ENCODE measurements around the gene FGFBP3.

FGFBP3 gene, protein sequence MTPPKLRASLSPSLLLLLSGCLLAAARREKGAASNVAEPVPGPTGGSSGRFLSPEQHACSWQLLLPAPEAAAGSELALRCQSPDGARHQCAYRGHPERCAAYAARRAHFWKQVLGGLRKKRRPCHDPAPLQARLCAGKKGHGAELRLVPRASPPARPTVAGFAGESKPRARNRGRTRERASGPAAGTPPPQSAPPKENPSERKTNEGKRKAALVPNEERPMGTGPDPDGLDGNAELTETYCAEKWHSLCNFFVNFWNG

DNA sequence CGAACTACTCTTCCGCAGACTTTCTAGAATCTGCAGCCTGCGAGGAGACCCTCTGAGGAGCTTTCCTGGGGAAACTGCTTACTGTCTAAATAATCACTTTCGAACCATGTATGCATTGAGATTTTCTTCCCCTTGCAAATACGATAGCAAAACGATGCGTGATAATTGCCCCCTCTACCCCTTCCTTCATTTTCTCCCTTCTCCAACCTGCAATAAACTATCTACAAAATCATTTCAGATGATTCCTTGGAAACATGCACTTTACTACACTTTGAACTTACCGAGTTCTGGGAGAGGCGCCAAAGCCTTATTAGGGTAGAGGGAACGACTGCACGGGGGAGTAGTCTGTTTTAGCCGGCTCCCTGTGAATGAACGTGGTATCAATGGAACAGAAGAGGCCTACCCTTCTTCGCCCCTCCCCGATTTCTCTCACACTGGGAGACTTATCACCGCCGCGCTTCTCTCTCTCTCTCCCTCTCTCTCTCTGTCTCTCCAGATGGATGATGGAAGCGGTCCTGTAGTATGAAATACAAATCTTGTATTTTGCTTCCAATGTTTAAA lies at the start of gene FGFBP3:
Gene FGFBP3, minus strand, starts transcription at position 370 of the 561 bp plus-strand sequence. CDS start 517 bp downstream, outside the sequence.
- peak within 1 kb of the TSS; percentile 79 for H3K4me3 ChIP-seq (ENCODE audit: low read depth, low read length)

GRCh38 chr10:91957091-91957490 lies 47.8 kb upstream of the FGFBP3 start:
- H3K4me3 ChIP-seq (ENCODE audit: low read depth, low read length): no peak overlapping the region

- H3K4me3 ChIP-seq (ENCODE audit: low read depth, low read length): no peak overlapping the region
Observed at GRCh38 chr10:91955114-91955513, 45.8 kb upstream of the FGFBP3 start.

GRCh38 chr10:91953600-91954160 lies 44.4 kb upstream of the FGFBP3 start:
- H3K4me3 ChIP-seq (ENCODE audit: low read depth, low read length): no peak overlapping the region

GRCh38 chr10:91944880-91945630 lies 35.8 kb upstream of the FGFBP3 start:
- no peak overlapping the region for H3K4me3 ChIP-seq (ENCODE audit: low read depth, low read length)

- no peak overlapping the region for H3K4me3 ChIP-seq (ENCODE audit: low read depth, low read length)
Observed at GRCh38 chr10:91941426-91941825, 32.1 kb upstream of the FGFBP3 start.

DNA sequence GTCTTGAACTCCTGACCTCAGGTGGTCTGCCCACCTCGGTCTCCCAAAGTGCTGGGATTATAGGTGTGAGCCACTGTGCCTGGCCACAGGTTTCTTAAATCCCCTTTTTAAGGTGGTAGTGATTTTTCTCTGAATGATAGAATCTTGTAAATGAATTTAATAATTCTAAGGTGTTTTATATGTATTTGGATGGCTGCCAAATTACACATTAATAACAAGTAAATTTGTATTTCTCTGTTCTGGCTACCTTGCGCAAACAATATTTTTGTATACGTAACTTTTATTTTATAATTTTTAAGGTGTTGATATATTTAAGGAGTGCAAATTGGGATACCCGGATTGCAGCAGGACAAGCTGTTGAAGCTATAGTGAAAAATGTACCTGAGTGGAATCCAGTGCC lies 30.4 kb upstream of the FGFBP3 start:
- H3K4me3 ChIP-seq (ENCODE audit: low read depth, low read length): no peak overlapping the region

DNA sequence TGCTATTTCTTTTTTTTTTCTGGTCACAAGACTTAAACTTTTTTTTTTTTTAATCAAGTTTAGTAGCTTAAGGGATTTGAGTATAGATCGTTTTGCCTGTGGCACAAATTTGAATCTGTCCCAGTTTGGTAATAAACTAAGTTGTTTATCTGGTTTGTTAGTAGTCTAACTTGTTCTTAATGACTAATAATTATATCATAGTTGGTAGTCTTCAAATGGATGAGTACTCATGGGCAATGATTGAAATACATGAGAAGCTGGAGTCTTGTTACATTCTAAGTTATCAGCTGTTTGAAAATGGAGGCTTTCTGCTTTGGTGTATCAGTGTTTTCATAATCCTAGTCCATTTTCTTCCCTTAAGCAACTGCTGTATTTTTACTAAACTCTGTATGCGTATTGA lies 26.6 kb upstream of the FGFBP3 start:
- no peak overlapping the region for H3K4me3 ChIP-seq (ENCODE audit: low read depth, low read length)

DNA sequence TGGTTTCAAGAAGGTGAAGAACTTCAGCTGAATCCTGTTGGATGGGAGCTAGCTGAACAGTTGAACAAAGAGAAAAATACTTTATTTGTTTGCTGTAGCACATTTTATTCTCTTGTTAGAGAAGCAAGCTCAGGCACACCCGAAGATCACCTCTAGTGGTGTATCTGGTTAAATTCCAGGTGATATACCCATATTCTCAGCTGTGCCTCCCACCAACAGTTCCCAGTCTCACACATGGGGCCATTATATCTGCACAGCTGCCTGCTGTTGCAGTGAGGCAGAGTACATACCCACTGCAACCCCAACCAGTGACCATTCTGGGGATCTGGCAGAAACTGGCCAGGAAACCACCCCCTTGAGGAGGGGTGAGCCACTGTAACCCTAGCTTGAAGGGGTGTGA lies 23.5 kb upstream of the FGFBP3 start:
- no peak overlapping the region for H3K4me3 ChIP-seq (ENCODE audit: low read depth, low read length)

DNA sequence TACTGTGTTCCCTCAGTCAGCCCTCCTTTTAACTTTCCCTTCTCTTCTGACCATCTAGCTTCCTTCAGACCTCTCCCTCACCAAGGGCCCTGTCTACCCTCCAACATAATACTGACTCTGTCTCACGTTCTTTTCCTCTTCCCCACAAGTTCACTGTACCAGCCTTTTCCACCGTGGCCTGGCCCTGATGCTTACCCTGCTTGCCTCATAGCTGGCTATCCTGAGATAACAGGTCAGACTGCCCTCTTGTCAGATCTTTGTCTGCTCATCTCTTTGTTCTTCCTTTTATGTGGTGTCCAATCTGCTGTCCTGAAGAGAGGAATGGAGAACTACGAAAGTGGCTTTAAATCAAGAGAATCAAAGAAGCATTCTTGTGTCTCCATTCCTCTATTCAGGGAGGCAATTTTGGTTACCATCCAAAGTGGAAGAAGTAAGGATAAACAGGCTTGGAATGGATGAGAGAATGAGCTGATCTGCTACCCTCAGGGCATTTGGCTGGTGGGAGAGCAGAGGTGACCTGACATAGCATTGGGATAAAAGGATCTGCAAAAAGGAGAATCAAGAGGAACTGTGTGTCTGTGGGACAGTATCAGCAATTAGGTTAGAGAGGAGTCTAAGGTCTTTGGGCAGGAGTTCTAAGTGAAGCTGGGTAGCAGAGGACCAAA lies 22.4 kb upstream of the FGFBP3 start:
- no peak overlapping the region for H3K4me3 ChIP-seq (ENCODE audit: low read depth, low read length)

GRCh38 chr10:91930939-91931338 lies 21.7 kb upstream of the FGFBP3 start:
- no peak overlapping the region for H3K4me3 ChIP-seq (ENCODE audit: low read depth, low read length)

- H3K4me3 ChIP-seq (ENCODE audit: low read depth, low read length): no peak overlapping the region
Observed at GRCh38 chr10:91925022-91925320, 15.7 kb upstream of the FGFBP3 start.

- peak overlapping the region; percentile 90 for H3K4me3 ChIP-seq (ENCODE audit: low read depth, low read length)
Observed at GRCh38 chr10:91924212-91925021, 15.1 kb upstream of the FGFBP3 start.

DNA sequence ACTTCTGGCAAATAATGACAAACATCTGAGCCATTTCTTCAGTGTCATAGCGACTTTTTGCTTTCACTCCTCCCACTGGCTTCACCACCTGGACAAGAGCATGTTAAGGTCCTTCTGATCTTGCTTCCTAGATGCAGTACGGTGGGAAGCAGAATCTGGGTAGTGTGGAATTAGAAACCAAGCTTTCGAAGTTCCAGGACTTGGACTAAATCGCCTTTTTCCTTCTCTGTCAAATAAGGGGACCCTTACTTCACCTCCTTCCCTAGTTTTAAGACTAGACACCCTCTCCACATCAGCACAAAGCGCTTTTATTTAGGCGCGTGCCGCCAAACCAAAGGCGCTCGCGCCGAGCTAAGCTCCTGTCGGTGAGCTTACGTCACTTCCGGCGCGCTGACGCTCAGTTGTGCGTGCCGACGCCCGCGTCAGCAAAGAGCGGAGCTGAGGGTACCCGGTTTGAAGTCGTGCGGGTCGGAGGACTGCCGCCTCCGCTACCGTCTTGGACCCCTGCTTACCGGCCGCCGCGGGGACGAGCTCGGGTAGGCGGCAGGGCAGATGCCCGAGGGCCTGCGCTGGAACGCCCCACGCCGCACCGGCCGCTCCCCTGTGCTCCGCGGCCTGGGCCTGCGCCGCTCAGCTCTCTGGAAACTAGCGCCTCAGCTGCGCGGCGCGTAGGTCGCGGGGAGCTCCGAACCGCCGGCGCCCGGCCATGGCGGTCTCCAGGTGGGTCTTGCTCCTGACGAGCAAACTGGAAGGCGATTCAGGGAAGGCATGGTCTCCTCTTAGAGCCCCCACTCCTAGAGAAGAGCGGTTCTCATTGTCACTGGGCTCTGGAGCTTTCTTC lies 14.3 kb upstream of the FGFBP3 start, which contains the start of gene BTAF1:
Gene BTAF1, plus strand, starts transcription at position 400 of the 841 bp plus-strand sequence. Its CDS starts 307 bp downstream, at position 707.
- peak within 1 kb of the TSS; percentile 90 for H3K4me3 ChIP-seq (ENCODE audit: low read depth, low read length)

GRCh38 chr10:91919651-91920050 lies 10.4 kb upstream of the FGFBP3 start:
- no peak overlapping the region for H3K4me3 ChIP-seq (ENCODE audit: low read depth, low read length)

DNA sequence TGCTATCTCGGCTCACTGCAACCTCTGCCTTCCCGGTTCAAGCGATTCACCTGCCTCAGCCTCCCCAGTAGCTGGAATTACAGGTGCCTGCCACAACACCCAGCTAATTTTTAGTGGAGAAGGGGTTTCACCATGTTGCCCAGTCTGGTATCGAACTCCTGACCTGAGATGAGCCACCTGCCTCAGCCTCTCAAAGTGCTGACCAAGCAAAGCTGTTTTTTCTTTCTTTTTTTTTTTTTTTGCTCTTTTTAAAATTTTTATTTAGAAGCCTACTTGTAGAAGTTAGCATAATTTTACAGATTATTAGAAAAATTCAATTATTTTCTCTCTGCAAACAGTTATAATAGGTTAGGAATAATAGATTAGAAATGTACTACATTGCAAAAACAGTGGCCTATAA lies 1.2 kb upstream of the FGFBP3 start:
- H3K4me3 ChIP-seq (ENCODE audit: low read depth, low read length): no peak overlapping the region

DNA sequence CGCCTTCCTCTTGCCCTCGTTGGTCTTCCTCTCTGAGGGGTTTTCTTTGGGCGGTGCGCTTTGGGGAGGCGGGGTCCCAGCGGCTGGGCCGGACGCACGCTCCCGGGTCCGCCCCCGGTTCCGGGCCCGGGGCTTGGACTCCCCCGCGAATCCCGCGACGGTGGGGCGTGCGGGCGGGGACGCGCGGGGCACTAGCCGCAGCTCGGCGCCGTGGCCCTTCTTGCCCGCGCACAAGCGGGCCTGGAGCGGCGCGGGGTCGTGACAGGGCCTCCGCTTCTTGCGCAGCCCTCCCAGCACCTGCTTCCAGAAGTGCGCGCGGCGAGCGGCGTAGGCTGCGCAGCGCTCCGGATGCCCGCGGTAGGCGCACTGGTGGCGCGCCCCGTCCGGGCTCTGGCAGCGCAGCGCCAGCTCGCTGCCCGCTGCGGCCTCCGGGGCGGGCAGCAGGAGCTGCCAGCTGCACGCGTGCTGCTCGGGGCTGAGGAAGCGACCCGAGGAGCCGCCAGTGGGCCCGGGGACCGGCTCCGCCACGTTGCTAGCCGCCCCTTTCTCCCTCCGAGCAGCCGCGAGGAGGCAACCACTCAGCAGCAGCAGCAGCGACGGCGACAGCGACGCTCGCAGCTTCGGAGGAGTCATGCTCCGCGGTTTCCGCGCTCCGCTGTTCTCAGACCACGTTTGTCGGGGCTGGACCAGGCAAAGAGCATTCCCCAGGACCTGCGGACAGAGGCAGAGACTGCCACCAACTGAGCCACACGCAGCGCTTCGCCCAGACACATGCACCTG lies 759 bp downstream of the FGFBP3 start:
- H3K4me3 ChIP-seq (ENCODE audit: low read depth, low read length): peak overlapping the region; percentile 79

DNA sequence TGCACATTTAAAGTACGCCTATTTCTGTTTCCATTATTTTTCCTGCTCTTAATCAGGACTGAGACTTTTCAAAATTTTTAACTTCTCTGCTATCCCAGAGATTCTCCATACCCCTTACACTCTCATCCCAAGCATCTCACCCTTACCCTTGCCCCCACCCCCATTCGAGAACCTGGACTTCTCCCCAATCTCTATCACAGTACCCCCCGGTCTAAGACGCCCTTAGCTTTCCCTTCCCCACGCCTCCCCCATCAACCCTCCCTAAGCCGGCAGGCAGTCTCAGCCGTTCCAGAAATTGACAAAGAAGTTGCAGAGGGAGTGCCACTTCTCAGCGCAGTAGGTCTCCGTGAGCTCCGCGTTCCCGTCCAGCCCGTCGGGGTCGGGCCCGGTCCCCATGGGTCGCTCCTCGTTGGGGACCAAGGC lies 1.4 kb downstream of the FGFBP3 start:
- H3K4me3 ChIP-seq (ENCODE audit: low read depth, low read length): peak overlapping the region; percentile 79

All from iPS-11a (cell line).